NCI-H1930 (cell line): ENCODE measurements around the gene TMEM130.

Experiments used
- DNase-seq, 2 experiments: peaks; one replicate each; lab custom pipeline; 2025; lab: John Stamatoyannopoulos, UW

Gene TMEM130

DNA sequence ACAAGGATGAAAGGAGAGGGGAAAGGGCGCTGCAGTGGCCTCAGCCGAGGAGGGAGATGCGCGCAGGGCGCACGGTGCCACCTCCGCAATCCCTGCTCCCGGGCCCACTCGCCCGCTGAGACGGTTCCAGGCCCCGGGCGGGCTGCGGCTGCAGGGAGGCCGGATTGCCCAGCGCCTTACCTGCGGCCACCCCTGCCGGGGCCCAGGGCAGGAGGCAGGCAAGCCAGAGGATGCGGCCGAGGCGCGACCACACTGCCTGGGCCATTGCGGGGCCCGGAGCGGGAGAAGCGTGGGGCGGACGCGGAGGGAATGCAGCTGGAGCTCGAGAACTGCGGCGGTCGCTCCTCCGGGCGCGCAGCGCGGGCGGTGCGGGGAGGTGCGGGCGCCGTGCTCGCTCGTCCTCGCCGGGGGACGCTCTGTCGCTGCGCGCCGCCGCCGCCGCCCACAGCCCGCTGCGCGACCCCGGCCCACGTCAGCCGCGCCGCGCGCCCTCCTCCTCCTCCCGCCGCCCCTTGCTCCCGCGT, at the start of gene TMEM130:
TMEM130 (minus strand) TSS at position 418 of the 524 bp plus-strand sequence; CDS start at position 265, 153 bp downstream.
- no peak for DNase-seq

GRCh38 chr7:98917331-98917730, 47.5 kb upstream of the TMEM130 start:
- DNase-seq: no peak

GRCh38 chr7:98913612-98914011, 43.8 kb upstream of the TMEM130 start:
- DNase-seq: no peak

DNA sequence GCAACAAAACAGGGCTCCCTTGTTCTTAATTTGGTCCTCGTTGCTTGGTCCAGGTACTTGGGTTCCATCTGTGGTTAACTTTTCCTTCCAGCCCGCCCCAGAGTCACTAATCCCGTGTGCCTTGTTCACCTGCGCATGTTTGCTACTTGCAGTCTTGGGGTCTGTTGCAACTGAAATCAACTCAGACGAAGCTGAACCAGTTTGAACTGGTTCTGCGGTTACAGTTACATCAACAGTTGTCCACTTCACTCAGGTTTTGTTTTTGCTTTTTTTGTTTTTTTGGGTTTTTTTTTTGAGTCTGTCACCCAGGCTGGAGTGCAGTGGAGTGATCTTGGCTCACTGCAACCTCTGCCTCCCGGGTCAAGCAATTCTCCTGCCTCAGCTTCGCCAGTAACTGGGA, 43.2 kb upstream of the TMEM130 start:
- DNase-seq: no peak

DNA sequence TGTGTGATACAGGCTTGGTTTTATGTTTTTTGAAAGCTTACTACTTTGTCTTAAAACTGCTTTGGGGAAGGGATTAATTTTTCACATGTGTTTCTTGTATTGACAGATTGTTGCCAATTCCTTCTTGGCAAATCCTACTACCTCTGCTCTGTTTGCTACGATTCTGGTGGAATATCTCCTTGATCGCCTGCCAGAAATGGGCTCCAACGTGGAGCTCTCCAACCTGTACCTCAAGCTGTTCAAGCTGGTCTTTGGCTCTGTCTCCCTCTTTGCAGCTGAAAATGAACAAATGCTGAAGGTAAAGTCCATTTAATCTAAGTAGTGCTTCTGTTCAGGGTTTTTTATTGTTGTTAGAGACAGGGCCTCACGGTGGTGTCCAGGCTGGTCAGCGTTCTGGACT, 42.1 kb upstream of the TMEM130 start:
- no peak for DNase-seq

- no peak for DNase-seq
Observed at GRCh38 chr7:98910427-98910826, 40.6 kb upstream of the TMEM130 start.

DNA sequence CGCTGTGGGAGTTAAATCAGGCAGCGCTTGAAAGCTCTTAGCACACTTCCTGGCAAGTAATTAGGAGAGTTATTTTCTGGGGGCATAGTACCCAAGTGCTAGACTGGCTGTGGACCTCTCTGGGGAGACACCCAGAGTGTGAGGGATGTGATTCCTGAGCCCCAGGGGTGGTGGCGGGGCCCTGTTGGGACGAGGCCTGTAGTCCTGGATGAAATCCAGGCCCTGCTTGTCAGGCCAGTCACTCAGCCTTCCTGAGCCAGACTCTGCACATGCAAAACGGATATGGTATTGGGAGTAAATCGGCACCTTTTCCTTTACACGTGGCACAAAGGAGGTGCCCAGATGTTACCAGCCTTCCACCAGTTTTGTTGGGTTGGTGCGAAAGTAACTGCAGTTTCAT, 39.7 kb upstream of the TMEM130 start:
- DNase-seq: no peak

GRCh38 chr7:98908585-98908984, 38.8 kb upstream of the TMEM130 start:
- no peak for DNase-seq

GRCh38 chr7:98907570-98907969, 37.8 kb upstream of the TMEM130 start:
- DNase-seq: no peak

DNA sequence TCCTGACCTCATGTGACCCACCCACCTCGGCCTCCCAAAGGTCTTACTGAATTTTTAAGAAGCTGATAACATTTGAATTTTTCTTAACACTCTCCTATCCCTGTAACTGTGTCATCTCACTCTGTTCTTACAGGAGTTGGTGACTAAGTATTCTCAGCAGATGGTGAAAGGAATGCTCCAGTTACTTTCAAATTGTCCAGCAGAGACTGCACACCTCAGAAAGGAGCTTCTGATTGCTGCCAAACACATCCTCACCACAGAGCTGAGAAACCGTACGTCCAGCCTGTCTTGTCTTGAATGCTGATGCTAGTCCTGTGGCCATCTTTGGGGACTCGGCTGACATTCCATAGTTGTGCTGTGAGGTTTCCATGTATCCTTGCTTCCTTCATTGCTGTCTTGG, 33.4 kb upstream of the TMEM130 start:
- no peak for DNase-seq

DNA sequence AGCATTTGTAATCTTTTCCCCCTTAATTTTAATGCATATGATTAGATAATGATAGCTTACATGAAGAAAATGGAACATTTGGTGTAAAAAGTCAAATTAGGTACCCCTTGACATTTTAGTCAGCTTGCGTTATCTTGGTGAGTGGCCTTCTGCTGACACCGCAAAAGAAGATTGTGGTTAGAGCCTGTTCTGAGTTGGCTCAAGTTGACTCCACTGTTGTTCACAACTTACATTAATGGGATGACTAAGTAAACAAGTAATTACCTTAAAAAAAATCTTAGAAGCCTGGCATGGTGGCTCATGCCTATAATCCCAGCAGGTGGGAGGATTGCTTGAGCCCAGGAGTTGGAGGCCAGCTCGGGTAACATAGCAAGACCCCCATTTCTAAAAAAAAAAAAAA, 32.7 kb upstream of the TMEM130 start:
- DNase-seq: no peak

- no peak for DNase-seq
Observed at GRCh38 chr7:98900815-98901214, 31.0 kb upstream of the TMEM130 start.

DNA sequence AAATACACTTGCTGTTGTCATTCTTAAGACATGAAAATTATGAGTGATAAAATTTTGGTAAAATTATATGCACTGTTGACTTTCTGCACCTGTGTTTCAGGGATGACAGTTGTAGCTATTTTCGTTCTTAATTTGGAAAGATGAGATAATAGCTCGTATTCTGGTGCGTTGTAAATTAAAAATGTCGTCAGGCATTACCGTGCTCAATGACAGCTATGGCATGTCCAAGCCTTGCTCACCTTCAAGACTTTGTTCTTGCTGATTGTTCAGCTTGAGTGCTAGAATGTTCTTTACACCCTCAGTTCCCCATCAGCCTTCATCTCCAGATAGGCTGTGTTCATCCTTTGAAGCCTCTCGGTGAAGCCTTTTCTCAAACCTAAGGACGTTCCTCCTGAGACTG, 30.0 kb upstream of the TMEM130 start:
- no peak for DNase-seq

- no peak for DNase-seq
Observed at GRCh38 chr7:98892609-98893008, 22.8 kb upstream of the TMEM130 start.

- no peak for DNase-seq
Observed at GRCh38 chr7:98887038-98887437, 17.2 kb upstream of the TMEM130 start.

DNA sequence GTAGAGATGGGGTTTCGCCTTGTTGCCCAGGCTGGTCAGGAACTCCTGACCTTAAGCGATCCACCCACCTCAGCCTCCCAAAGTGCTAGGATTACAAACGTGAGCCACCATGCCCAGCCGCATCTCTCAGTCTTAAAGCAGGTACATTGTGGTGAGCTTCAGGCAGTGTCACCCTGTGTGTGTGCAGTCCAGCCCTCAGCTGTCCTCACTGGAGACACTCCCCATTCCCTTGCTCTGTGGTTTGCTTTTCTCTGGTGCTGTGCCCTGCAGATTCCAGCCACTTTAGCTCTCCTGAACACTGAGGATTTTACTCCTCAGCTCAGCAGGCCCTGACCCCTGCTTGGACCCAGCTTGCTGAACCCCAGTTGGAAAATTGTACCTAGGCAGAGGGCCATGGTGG, 14.6 kb upstream of the TMEM130 start:
- DNase-seq: no peak

DNA sequence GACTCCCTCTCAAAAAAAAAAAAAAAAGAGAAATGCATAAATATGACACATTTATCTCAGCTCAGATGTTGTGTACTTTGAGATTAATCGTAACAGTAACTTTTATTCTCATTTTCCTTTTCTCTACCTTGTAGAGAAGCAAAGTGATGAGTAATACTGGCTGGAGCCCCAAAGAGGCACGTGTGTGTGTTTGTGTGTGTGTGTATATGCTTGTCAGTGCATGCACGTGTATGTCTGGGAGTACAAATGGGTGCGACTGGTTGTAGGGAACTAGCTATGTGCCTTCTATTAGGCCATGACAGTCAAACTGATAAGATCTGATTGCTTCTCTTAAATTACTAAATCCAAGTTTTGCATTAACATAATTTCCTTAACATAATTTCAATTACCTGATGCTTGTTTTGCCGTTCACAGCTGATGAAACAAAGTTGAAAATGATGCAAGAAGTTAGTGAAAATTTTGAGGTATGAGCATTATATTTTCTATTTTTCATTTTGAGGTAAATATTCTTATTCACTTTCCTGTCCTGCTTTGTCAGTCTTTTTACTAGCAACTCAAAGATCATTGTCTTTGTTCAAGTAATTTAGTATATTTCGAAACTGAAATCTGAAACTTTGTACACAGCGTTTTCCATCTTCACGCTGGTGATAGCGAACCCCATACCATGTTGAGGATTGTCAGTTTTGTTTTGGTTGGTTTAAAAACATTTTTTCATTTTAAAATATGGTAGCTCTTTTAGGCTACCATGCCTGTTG, 11.9 kb upstream of the TMEM130 start:
- DNase-seq: no peak

DNA sequence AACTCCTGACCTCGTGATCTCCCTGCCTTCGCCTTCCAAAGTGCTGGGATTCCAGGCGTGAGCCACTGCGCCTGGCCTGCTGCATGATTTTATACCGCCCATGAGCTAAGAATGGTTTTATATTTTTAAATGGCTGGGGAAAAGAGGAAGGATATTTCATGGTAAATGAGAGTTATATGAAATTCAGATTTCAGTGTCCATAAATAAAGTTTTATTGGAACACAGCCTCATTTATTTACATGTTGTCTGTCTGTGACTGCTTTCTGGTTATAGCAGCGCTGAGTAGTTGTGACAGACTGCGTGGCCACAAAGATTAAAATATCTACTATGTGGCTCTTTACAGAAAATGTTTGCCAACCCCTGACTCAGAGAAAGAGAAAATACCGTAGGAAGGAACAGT, 10.7 kb upstream of the TMEM130 start:
- no peak for DNase-seq

- no peak for DNase-seq
Observed at GRCh38 chr7:98879979-98880315, 10.1 kb upstream of the TMEM130 start.

- DNase-seq: no peak
Observed at GRCh38 chr7:98879198-98879978, 9.6 kb upstream of the TMEM130 start.

- peak; percentile 71 to 82 for DNase-seq
Observed at GRCh38 chr7:98878365-98879197, 8.8 kb upstream of the TMEM130 start, which contains the start of gene TRRAP. TSS of gene TRRAP (plus strand) at chr7:98878532. CDS start at chr7:98881151, 2,619 bp downstream.

DNA sequence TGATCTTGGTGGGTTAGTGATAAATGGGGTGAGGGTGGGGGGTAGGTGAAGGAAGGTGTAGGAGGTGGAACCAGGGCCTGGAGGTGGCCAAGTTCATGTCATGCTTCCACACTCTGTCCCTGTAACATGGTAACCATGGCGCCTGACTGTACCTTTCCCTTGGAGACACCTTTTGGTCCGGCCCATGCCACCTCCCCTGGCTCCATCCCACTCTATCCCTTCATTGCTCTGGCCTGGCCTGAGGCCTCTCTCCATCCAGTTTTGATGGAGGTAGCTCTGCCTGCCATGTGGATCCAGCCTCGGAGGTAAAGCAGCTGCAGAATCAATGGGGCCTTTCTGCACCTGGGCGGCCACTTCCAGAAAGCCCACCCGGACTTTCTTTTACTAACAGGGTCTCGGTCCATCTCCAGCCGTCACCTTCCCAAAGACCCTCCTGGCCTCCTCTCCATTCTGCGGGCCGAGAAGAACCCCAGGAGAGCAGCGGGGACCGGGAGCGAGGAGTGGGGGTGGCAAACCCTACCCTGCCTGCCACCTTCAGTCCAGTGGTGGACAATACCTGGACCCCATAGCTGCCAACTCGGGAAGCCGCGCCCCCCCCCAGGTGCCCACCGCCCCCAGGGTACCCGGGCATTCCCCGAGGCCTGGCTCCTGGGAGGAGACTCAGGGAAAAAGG, 8.0 kb upstream of the TMEM130 start:
- no peak for DNase-seq
